ENCODE measurements around the gene SHISA5.
"Not testable (repeated sequence)": the region's sequence is repeated elsewhere in the genome, so short reads cannot be mapped to it uniquely, and the experiment has no call there.

The SHISA5 gene, protein sequence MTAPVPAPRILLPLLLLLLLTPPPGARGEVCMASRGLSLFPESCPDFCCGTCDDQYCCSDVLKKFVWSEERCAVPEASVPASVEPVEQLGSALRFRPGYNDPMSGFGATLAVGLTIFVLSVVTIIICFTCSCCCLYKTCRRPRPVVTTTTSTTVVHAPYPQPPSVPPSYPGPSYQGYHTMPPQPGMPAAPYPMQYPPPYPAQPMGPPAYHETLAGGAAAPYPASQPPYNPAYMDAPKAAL

DNA sequence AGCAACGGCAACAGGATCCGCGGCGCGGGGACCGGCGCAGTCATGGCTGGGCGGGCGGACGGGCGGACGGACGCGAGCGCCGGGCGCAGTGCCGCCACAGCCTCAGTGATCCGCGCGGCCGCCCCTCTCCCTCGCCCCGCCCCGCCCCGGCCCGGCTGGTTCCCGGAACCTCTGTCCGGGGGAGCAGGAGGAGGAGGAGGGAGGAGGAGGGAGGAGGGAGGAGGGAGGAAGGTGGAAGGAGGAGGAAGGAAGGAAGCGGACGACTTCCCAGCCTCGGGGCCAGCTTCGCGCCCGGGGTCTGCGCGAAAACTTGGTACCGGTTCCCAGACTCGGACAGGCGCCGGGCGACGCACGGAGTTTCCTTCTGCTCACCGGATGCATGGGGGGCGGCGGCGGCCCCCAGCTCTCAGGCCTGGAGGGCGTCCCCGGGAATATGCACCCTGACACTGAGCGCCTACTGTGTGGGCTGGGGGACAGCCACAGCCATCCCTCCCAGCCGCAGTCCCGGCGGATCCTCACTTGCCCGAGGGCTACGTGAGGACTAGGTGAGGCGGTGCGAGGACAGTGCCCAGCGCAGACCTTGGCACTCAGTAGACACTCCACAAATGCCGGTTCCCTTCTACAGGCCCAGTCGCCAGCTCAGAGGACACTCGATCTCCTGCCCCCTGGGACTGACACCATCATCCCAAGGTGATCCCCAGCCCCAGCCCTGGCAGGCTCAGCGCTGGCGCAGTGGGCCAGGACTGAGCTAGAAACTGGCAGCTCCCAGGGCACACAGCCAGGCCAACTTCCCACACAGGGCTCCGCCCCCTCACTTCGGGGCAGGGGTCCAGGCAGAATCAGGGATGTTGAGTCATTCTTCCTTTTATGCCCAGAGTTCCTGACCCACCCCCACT, at the start of gene SHISA5:
SHISA5 (minus strand) TSS at position 124 of the 896 bp plus-strand sequence; CDS start at position 44, 80 bp downstream.
- no peak for DNase-seq

- DNase-seq, result no peak
These were observed 49.4 kb upstream of the SHISA5 start for GRCh38 chr3:48553361-48553760.

GRCh38 chr3:48552111-48552951, 48.4 kb upstream of the SHISA5 start:
- DNase-seq, result no peak

GRCh38 chr3:48551651-48552050, 47.7 kb upstream of the SHISA5 start:
- DNase-seq, result not testable (repeated sequence)

- DNase-seq, result peak; percentile 21
These were observed 45.0 kb upstream of the SHISA5 start for GRCh38 chr3:48548729-48549705.

DNA sequence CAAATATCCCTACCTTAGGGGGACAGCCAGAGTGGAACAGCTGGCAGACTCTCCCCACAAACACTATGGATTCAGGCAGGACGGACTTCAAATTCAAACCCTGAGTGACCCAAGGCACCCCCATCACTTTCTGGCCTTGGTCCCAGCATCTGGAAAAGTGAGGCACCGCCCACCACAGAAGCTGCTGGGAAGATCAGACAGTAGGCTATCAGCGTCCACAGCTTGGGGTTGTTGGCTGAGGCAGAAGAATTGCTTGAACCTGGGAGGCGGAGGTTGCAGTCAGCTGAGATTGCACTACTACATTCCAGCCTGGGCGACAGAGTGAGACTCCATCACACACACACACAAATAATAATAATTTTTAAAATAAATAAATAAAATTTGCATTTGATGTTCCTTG, 44.2 kb upstream of the SHISA5 start:
- DNase-seq, result no peak

GRCh38 chr3:48546203-48546829, 42.3 kb upstream of the SHISA5 start:
- no peak for DNase-seq

- DNase-seq, result no peak
These were observed 40.2 kb upstream of the SHISA5 start for GRCh38 chr3:48544141-48544540.

- no peak for DNase-seq
These were observed 39.4 kb upstream of the SHISA5 start for GRCh38 chr3:48543271-48543866.

DNA sequence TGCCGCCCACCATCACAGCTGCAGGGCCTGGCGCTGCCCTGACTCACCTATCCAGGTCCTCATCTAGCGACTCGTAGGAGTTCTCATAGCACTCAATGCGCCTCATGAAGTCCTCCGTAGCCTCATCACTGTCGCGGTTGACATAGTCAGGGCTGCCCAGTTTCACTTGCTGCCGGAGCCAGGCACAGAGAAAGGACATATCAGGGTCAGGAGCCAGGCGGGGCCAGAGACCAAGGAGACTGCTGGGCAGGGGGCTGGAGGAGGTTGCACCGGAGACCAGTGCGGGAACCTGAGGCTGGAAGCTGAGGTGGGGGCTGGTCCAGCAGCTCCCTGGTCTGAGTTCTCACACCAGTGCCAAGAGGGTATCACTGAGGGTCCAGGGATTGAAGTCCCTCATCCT, 34.5 kb upstream of the SHISA5 start:
- DNase-seq, result no peak

DNA sequence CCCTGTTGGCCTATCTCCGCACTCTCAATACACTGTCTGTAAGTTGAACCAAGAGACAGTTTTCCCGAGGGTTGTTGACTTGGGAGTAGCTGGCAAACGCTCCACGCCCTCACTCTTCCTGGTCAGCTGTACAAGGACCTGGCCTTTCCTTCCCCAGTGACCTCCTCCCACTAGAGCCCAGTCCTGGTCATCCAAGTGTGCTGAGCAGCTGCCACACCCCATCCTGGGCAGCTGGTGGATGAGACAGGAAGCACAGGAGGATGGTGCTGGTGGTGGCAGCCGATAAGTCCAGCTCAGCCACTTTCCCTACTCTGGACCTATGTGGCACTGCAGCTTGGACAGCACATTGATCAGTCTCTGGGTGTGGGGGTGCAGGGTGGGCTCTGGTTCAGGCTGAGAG, 32.8 kb upstream of the SHISA5 start:
- no peak for DNase-seq

DNA sequence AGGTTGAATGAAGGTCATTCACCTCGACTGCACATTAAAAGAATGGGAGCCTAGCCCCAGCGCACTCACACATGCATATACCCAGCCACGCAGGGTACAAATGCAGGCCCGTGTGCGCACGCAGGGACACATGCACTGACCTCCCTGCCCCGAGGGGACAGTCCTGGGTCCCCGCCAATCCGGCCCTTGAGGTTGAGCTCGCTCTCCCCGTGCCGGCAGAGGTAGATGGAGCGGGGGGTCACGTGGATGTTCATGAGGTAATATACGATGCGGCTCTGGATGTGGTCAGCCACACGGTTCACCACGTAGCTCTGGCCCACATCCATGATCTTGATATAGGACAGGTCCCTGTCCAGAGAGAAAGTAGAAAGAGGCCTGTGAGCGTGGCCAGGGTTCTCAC, 32.1 kb upstream of the SHISA5 start:
- DNase-seq, result no peak

DNA sequence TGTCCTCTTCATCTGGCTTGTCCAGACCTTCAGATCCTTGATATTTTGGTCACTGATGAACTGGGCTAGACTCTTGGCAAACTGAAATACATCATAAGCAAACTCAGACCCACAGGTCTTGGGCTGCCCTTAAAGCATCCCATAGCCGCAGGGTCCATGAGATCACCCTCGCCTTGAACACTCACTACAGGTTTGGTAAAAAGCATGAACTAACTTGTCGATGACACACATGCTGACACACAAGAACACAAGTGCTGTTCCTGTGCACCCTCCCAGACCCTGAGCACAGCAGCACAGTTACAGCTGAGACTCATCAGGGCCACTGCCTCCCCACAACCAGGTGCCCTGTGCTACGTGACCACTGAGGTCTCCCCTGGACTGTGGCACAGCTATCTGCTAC, 31.6 kb upstream of the SHISA5 start:
- DNase-seq, result no peak

GRCh38 chr3:48532977-48533337, 29.0 kb upstream of the SHISA5 start:
- no peak for DNase-seq

GRCh38 chr3:48532271-48532976, 28.4 kb upstream of the SHISA5 start:
- DNase-seq, result no peak

DNA sequence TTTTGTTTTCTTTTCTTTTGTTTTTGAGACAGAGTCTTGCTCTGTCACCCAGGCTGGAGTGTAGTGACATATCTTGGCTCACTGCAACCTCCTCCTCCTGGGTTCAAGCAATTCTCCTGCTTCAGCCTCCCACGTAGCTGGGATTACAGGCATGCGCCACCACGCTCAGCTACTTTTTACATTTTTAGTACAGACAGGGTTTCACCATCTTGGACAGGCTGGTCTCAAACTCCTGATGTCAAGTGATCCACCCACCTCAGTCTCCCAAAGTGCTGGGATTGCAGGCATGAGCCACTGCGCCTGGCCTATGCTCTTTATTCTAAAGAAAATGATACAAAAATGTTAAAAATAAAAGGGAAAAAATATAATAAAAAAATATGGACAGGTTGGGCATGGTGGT, 26.7 kb upstream of the SHISA5 start:
- DNase-seq, result not testable (repeated sequence)

- DNase-seq, result no peak
These were observed 24.8 kb upstream of the SHISA5 start for GRCh38 chr3:48528754-48529153.

GRCh38 chr3:48528048-48528447, 24.1 kb upstream of the SHISA5 start:
- no peak for DNase-seq

GRCh38 chr3:48524970-48525369, 21.0 kb upstream of the SHISA5 start:
- no peak for DNase-seq

- no peak for DNase-seq
These were observed 17.7 kb upstream of the SHISA5 start for GRCh38 chr3:48521635-48522034.

DNA sequence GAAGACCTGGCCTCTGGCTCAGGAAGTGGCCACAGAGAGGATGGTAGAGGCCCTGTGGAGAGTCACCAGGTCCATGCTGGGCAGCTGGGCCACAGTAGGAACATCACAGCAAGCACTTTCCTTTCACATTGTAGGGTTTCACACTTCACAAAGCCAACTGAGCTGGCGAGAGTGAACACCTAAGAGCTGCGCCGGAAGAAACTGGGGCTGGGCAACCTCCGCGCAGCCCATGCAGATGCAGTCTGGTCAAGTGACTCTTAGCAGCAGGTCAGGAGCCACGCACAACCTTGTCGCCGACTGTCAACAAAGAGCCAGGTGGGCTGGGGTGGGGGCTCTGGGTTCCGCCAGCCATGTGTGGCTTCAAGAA, 15.3 kb upstream of the SHISA5 start:
- DNase-seq, result no peak
